GM23338 (cell line): ENCODE measurements around the gene PAX2. TPM values are rescaled to one million over a fixed set of nuclear protein-coding genes. Genes with fewer than 3 reads are reported as not detected.
A peak's percentile ranks its signal among the peaks of the same experiment; 100 is the strongest.

ENCODE experiments used
- ATAC-seq: fragments of 200-7000 bp; cut with Tn5 transposase; 3 replicates; pipeline ENCODE4 v1.9.1; 2020
- DNase-seq: peaks from one replicate; pipeline ENCODE4 v3.0.0-alpha.2; 2015; ENCODE audit warnings: low spot score
- H2AFZ ChIP-seq: fragments of 200-600 bp; sonication (generic); 2 replicates; pipeline ENCODE4 v1.8.0; 2016; ENCODE audit warnings: antibody characterized with exemption, mild to moderate bottlenecking, moderate library complexity
- H3F3A ChIP-seq: fragments of 200-600 bp; sonication (generic); replicated peaks from 2 replicates; pipeline ENCODE4 v1.8.0; 2017; ENCODE audit warnings: antibody characterized with exemption, mixed run types, low read depth
- H3K27ac ChIP-seq: fragments of 200-600 bp; sonication (generic); 2 replicates; pipeline ENCODE4 v1.6.1; 2016; ENCODE audit warnings: low read depth
- H3K27me3 ChIP-seq: fragments of 200-600 bp; sonication (generic); 2 replicates; pipeline ENCODE4 v1.8.0; 2016; ENCODE audit warnings: mild to moderate bottlenecking, mixed run types, moderate library complexity; ENCODE audit not compliant: insufficient read depth
- H3K36me3 ChIP-seq: fragments of 200-600 bp; sonication (generic); 2 replicates; pipeline ENCODE4 v1.8.0; 2016; ENCODE audit warnings: mild to moderate bottlenecking; ENCODE audit not compliant: insufficient read depth
- H3K4me1 ChIP-seq: fragments of 200-600 bp; sonication (generic); 2 replicates; pipeline ENCODE4 v1.8.0; 2016; ENCODE audit warnings: mild to moderate bottlenecking, moderate library complexity; ENCODE audit not compliant: insufficient read depth
- H3K4me2 ChIP-seq: fragments of 200-600 bp; sonication (generic); 2 replicates; pipeline ENCODE4 v1.7.1; 2017; ENCODE audit warnings: mixed run types
- H3K4me3 ChIP-seq: fragments of 200-600 bp; sonication (generic); 2 replicates; pipeline ENCODE4 v1.6.1; 2016; ENCODE audit warnings: mixed run types
- H3K79me2 ChIP-seq: fragments of 200-600 bp; sonication (generic); replicated peaks from 2 replicates; pipeline ENCODE4 v1.8.0; 2017; ENCODE audit warnings: mild to moderate bottlenecking; ENCODE audit not compliant: insufficient read depth
- H3K9me2 ChIP-seq: fragments of 200-600 bp; sonication (generic); 2 replicates; pipeline ENCODE4 v1.8.0; 2017; ENCODE audit not compliant: insufficient read depth
- H4K20me1 ChIP-seq: fragments of 200-600 bp; sonication (generic); replicated peaks from 2 replicates; pipeline ENCODE4 v1.8.0; 2017; ENCODE audit warnings: mild to moderate bottlenecking; ENCODE audit not compliant: insufficient read depth
- H3K27ac Mint-ChIP-seq: 2 replicates; pipeline ENCODE4 v1.8.0; 2020; ENCODE audit warnings: inconsistent platforms, mild to moderate bottlenecking, moderate library complexity, mixed read lengths
- H3K27me3 Mint-ChIP-seq: 3 replicates; pipeline ENCODE4 v1.8.0; 2022; ENCODE audit warnings: low read depth, mild to moderate bottlenecking, moderate library complexity, mixed read lengths, inconsistent platforms; ENCODE audit not compliant: insufficient read depth, poor library complexity
- H3K36me3 Mint-ChIP-seq: 3 replicates; pipeline ENCODE4 v1.8.0; 2021; ENCODE audit warnings: low read depth, mild to moderate bottlenecking, inconsistent platforms, moderate library complexity, mixed read lengths
- H3K4me1 Mint-ChIP-seq: 3 replicates; pipeline ENCODE4 v1.8.0; 2020; ENCODE audit warnings: mild to moderate bottlenecking, inconsistent platforms, mixed read lengths
- H3K4me3 Mint-ChIP-seq: 3 replicates; pipeline ENCODE4 v1.8.0; 2021; ENCODE audit warnings: moderate library complexity, mild to moderate bottlenecking, inconsistent platforms, mixed read lengths
- H3K9me3 Mint-ChIP-seq: 3 replicates; pipeline ENCODE4 v1.8.0; 2020; ENCODE audit warnings: moderate library complexity, mild to moderate bottlenecking, inconsistent platforms, mixed read lengths
- CREB1 ChIP-seq: fragments of 250-450 bp; sonication (Bioruptor Pico); IDR thresholded peaks from 2 replicates; pipeline ENCODE4 v1.5.0; 2020; ENCODE audit warnings: low read depth, mild to moderate bottlenecking, moderate library complexity
- CTCF ChIP-seq, 2 experiments: fragments of 200-600 bp in 1 of 2; sonication (generic) in 1 of 2; conservative IDR thresholded peaks; 2 replicates each; pipeline versions ENCODE4 v1.5.1 to v1.6.1; 2016 to 2017; ENCODE audit warnings: antibody characterized with exemption in 2 of 2, low read depth in 2 of 2, mild to moderate bottlenecking in 2 of 2, moderate library complexity in 1 of 2
- EZH2 ChIP-seq: fragments of 200-600 bp; sonication (generic); IDR thresholded peaks from one replicate; pipeline ENCODE4 v1.8.0; 2017; ENCODE audit warnings: antibody characterized with exemption, mild to moderate bottlenecking, low read depth; ENCODE audit not compliant: unreplicated experiment
- NANOG ChIP-seq: IDR thresholded peaks from 2 replicates; pipeline ENCODE4 v1.6.1; 2016; ENCODE audit warnings: antibody characterized with exemption, borderline replicate concordance
- POLR2AphosphoS5 ChIP-seq: IDR thresholded peaks from 2 replicates; pipeline ENCODE4 v1.6.1; 2016; ENCODE audit warnings: antibody characterized with exemption, low read depth
- REST ChIP-seq: IDR thresholded peaks from one replicate; pipeline ENCODE4 v1.6.1; 2018; ENCODE audit warnings: antibody characterized with exemption; ENCODE audit not compliant: unreplicated experiment
- STAT1 ChIP-seq: IDR thresholded peaks from one replicate; pipeline ENCODE4 v1.6.1; 2016; ENCODE audit warnings: antibody characterized with exemption; ENCODE audit not compliant: unreplicated experiment
- ZNF114 ChIP-seq: fragments of 250-450 bp; sonication (Bioruptor Pico); IDR thresholded peaks from 2 replicates; pipeline ENCODE4 v1.5.0; 2020; ENCODE audit warnings: mild to moderate bottlenecking, moderate library complexity
- ZNF462 ChIP-seq: fragments of 250-450 bp; sonication (Bioruptor Pico); IDR thresholded peaks from 2 replicates; pipeline ENCODE4 v1.5.0; 2020; ENCODE audit warnings: mild to moderate bottlenecking, moderate library complexity
- polyA plus RNA-seq: library from polyadenylated mRNA; unstranded; fragments of >200 nt; fragmentation: Nextera tagmentation; extraction: Ambion mirVana; gene quantifications from 2 replicates; pipeline ENCODE4 v1.2.1, GENCODE V29; 2016
- total RNA-seq: library from RNA; depleted of rRNA; stranded (reverse); fragments of >200 nt; shearing (Covaris generic); gene quantifications from 2 replicates; pipeline ENCODE4 v1.2.3, GENCODE V29; 2014

PAX2 gene
- total and polyA plus RNA-seq, 2 experiments from 2014 or later, result not detected

GRCh38 chr10:100858747-100859483 is 113.5 kb downstream of the PAX2 start:
- Histone ChIP-seq H2AFZ (no peak overlapping the region), H3K27me3 (peaks cover 20% of the 10 kb centered on the region; the same call in 1 of the 2 replicates)
- peaks cover 22% of the 10 kb centered on the region for H3K27me3 Mint-ChIP-seq

More at GRCh38 chr10:100858747-100859483, 113.5 kb downstream of the PAX2 start:
- no peak overlapping the region for H3K27ac Mint-ChIP-seq
- Histone ChIP-seq H3K27ac (no peak overlapping the region), H3K36me3 (no peaks in the 10 kb centered on the region), H3F3A (no peaks in the 10 kb centered on the region), H3K4me1 (no peaks in the 10 kb centered on the region), H3K79me2 (no peaks in the 10 kb centered on the region), H3K4me3 (no peak overlapping the region), H4K20me1 (no peaks in the 10 kb centered on the region), H3K4me2 (no peak overlapping the region), H3K9me2 (no peaks in the 10 kb centered on the region)
- ATAC-seq (peak; percentile 68), DNase-seq (peak; percentile 37)
- H3K36me3 Mint-ChIP-seq, result no peaks in the 10 kb centered on the region; the same call in 2 of the 3 replicates
- no peak overlapping the region for H3K4me3 Mint-ChIP-seq
- H3K4me1 Mint-ChIP-seq, result peaks cover 2% of the 10 kb centered on the region; the same call in 2 of the 3 replicates
- peaks cover 2% of the 10 kb centered on the region; the same call in 1 of the 3 replicates for H3K9me3 Mint-ChIP-seq
- TF ChIP-seq STAT1, result no peak
- no peak for TF ChIP-seq POLR2AphosphoS5
- TF ChIP-seq EZH2, result no peak
- peak; percentile 41 for TF ChIP-seq REST
- no peak for TF ChIP-seq ZNF114
- no peak for TF ChIP-seq NANOG
- no peak for TF ChIP-seq CREB1 (CRISPR knock-in tag)
- TF ChIP-seq ZNF462 (CRISPR knock-in tag), result no peak
- no peak for TF ChIP-seq CTCF (conservative IDR thresholded peaks at IDR 0.05; ENCODE audit: low read depth in 2 of 2)
